Activated CD8-positive, alpha-beta memory T cell treated with anti-CD3 and anti-CD28 coated beads, Interleukin-2, amount 50 U/mL, for 24 hours (primary cell): ENCODE measurements around the gene PRRC1.
"Not testable (repeated sequence)": the region's sequence is repeated elsewhere in the genome, so short reads cannot be mapped to it uniquely, and the experiment has no call there.

ENCODE experiments used
- DNase-seq: peaks from one replicate; pipeline ENCODE4 v3.0.0-alpha.2; 2020; ENCODE audit errors: extremely low read depth

The PRRC1 gene

GRCh38 chr5:127545249-127545648 lies 27.8 kb downstream of the PRRC1 start:
- not testable (repeated sequence) for DNase-seq

DNA sequence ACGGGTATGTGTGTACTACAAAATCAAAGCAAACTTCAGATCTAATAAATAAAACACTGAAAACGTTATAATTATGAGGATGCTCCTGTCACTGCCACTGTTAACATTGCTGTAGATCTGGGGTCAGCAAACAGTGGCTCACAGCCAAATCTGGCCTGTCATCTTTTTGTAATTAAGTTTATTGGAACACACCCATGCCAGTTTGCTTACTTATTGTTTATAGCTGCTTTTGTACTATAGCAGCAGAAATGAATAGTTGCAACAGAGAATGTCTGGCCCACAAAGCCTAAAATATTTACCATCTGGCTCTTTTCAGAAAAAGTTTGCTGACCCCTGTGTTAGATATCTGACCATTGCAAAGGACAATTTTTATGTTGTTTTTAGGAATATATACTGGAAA lies 32.1 kb downstream of the PRRC1 start:
- no peak for DNase-seq

DNA sequence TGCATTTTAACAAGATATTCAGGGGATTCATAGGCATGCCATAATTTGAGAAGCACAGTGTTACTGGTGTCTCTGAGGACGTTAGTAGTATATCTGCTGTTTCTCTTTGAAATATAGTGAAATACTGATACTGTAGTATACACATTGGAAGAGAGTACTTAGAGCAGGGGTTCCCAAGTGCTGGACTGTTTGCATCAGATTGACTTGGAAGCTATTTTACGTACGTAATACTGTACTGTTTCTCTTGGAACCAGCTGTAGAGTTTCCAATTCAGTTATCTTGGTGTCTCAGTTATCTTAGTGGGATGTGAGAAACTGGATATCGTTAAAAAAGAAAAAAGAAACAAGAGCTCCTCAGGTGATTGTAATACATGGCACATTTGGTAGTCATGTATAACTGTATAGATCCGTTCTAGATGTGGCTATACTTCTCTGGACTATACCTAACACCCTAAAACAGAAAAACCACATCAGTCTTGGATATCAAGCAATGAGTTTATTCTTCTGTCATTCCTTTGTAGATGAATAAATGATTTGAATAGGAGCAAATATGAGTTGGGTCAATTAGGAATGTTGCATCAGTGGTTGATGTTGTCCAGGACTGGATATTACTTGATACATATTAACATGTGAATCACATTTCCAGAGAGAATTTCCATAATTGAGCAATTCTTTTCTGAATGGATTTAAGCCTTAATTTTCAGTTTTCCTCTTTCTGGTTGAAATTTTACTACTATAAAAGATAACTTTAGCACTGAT lies 33.4 kb downstream of the PRRC1 start:
- no peak for DNase-seq

GRCh38 chr5:127551410-127552041 lies 34.1 kb downstream of the PRRC1 start:
- no peak for DNase-seq

GRCh38 chr5:127555826-127556225 lies 38.4 kb downstream of the PRRC1 start:
- DNase-seq: no peak

- DNase-seq: no peak
Observed at GRCh38 chr5:127556609-127557334, 39.3 kb downstream of the PRRC1 start.

GRCh38 chr5:127558273-127558672 lies 40.8 kb downstream of the PRRC1 start:
- no peak for DNase-seq

- DNase-seq: no peak
Observed at GRCh38 chr5:127561254-127561653, 43.8 kb downstream of the PRRC1 start.

- no peak for DNase-seq
Observed at GRCh38 chr5:127562252-127562651, 44.8 kb downstream of the PRRC1 start.

GRCh38 chr5:127563136-127563535 lies 45.7 kb downstream of the PRRC1 start:
- DNase-seq: no peak

DNA sequence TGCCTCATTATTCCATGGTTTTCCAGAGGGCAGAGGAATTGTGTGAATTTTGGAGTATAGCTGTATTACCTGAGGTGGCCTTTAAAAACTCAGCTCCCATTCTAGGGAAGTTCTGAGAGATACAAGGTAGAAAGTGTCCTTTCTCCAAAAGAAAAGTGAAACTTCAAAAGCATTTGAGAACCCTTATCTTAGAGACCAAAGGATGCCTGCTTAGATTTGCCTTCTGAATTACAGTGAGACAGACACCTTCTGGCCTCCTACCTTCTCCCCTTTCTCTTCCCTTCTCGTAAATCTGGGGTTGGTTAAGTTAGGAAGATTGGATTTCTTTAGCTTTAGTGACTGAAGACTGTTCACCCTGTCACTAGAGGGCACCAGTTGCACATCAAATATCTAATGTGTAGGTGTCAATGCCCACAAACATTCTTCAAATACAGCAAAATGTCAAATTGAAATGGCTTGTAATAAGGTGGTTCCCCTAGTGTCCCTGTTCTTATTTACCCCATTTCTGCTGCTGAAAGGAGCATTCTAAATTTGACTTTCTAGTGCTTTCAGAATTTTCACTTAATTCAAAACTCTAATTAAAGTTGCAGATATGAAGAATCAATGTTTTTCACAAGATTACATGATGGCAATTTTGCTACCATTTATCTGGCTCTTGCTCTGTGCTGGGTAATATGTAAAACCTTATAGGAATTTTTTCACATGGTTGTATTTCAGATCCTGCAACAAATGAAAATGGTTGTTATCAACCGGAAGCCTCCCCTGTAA lies 46.7 kb downstream of the PRRC1 start:
- peak; percentile 10 for DNase-seq

DNA sequence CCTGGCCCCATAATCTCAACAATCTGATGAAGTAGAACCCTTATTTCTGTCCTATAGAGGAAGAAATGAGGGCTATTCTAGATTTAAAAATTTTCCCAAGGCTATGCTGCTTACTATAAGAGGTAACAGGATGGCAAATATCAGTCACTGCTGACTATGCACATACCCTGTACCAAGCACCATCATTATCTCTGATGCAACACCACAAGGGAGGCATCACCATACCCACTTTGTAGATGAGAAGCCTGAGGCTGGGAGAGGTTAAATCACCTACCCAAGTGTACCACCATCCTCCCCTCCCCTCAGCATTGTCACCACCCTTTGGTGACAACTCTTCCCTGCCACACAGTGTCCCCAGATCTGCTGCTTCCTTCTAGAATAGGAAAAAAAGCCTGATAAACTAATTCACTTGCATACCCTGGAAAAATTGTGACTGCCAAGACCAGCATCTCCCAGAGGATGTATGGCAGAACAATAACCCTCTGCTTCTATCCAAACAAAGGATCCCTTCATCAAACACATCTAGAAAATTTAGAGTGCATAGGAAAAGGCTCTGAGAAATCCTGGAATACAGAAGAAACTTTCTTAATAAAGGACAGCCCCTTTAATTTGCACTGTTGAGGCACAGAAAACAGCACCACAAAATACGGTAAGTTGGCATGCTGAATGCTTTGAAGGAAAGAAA lies 48.3 kb downstream of the PRRC1 start:
- no peak for DNase-seq

- DNase-seq: no peak
Observed at GRCh38 chr5:127567026-127567768, 49.8 kb downstream of the PRRC1 start.

DNA sequence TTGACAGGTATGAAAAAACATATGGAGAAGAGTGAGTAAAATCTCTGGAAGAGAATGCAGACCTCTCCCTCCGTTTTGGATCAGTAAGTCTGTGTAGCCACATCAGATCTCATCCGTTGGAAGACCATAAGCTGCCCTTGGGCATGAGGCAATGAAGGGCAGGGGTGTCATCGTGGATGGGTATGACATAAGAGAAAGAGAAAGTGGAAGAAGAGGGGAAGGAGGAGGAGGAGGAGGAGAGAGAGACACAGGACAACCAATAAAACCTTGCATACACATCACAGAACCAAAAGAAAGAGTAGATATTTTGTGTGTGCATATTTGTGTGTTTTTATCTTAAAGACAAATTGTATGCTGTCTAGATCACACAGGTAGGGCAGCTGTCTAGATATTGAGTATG lies 50.7 kb downstream of the PRRC1 start:
- DNase-seq: no peak

GRCh38 chr5:127569471-127569870 lies 52.0 kb downstream of the PRRC1 start:
- not testable (repeated sequence) for DNase-seq

GRCh38 chr5:127571314-127572131 lies 54.1 kb downstream of the PRRC1 start:
- DNase-seq: no peak

DNA sequence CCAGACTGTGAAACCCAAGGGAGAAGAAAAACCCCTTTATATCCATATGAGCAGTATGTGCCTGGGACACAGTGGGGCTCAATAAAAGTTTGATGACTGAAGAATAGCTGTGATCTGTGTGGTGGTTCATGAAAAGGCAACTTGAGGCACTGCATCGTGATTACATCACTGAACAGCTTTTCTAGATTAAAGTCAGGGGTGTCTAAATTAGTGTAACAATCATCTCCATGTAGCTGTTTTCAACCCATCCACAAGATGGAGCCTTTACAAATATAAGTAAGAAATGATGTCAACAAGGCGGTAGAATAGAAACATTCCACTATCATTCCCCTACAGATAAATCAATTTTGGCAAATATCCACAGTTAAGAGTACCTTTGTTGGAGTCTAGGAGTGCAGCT lies 55.5 kb downstream of the PRRC1 start:
- no peak for DNase-seq

DNA sequence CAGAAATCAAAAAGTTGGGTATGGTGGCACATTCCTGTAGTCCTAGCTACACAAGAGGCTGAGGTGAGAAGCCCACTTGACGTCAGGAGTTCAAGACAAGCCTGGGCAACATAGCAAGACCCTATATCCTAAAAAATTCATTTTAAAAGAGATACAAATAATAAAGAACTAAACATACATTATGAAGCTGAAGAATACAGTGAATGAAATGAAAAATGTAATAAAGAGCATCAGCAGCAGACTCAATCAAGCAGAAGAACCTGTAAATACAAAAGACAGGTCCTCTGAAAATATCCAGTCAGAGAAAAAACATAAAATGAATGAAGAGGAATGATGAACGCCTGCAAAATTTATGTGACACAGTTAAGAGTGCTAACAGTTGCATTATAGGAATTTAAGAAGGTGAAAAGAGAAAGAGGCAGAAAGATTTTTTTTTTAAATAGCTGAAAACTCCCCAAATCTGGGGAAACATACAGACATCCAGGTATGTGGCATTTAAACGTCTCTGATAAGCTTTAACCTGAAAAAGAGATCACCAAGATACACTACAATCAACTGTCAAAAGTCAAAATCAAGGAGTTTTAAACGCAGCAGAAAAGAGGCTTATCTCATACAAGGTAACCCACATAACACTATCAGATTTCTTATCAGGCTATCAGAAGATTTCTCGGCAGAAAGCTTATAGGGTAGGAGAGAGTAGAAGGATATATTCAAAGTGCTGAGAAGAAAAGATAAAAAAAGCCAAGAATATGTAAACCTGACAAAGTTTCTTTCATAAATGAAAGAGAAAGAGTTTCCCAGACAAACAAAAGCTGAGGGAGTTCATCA lies 57.6 kb downstream of the PRRC1 start:
- DNase-seq: no peak

GRCh38 chr5:127577458-127577857 lies 60.0 kb downstream of the PRRC1 start:
- no peak for DNase-seq
